ENCODE results near the gene PDE4B.

GRCh38 chr1:66311628-66312027 is 518.9 kb downstream of the PDE4B start:
- TF ChIP-seq CTCF (conservative IDR thresholded peaks at IDR 0.05 in 1 of 2, IDR thresholded peaks at IDR 0.05 in 1 of 2; ENCODE audit: extremely low read depth in 1 of 2, insufficient read depth in 1 of 2, low read depth in 1 of 2, low read length in 2 of 2) (no peak), EZH2 (IDR thresholded peaks at IDR 0.05; ENCODE audit: borderline replicate concordance, low read length) (no peak)
